Mesenchymal stem cell (in vitro differentiated cells and primary cell): Measurements from ENCODE around the gene PIWIL1.

Experiments
- DNase-seq: peaks from one replicate; pipeline ENCODE4 v3.0.0-alpha.2; 2013
- H2AFZ ChIP-seq: one replicate; pipeline ENCODE4 v1.6.1; 2013; ENCODE audit warnings: low read depth, mild to moderate bottlenecking, control low read depth, inconsistent platforms, low read length, moderate library complexity
- H2AK5ac ChIP-seq: 2 replicates; pipeline ENCODE4 v1.6.1; 2013; ENCODE audit warnings: low read length, moderate library complexity, mild to moderate bottlenecking, inconsistent platforms; ENCODE audit not compliant: severe bottlenecking
- H2BK120ac ChIP-seq: one replicate; pipeline ENCODE4 v1.6.1; 2013; ENCODE audit warnings: low read depth, mild to moderate bottlenecking, inconsistent platforms, low read length, moderate library complexity
- H2BK12ac ChIP-seq, 2 experiments: one replicate each; pipeline ENCODE4 v1.6.1; 2013; ENCODE audit warnings: inconsistent platforms in 2 of 2, low read length in 2 of 2, mild to moderate bottlenecking in 2 of 2, moderate library complexity in 2 of 2, control low read depth in 1 of 2
- H2BK15ac ChIP-seq: one replicate; pipeline ENCODE4 v1.6.1; 2013; ENCODE audit warnings: mild to moderate bottlenecking, low read depth, inconsistent platforms; ENCODE audit not compliant: poor library complexity, severe bottlenecking
- H2BK5ac ChIP-seq: 2 replicates; pipeline ENCODE4 v1.6.1; 2013; ENCODE audit warnings: low read depth, mild to moderate bottlenecking, low read length, control low read depth, inconsistent platforms; ENCODE audit not compliant: poor library complexity, severe bottlenecking
- H3K14ac ChIP-seq, 2 experiments: one replicate each; pipeline ENCODE4 v1.6.1; 2013; ENCODE audit warnings: inconsistent platforms in 2 of 2, low read length in 2 of 2, control low read depth in 1 of 2, mild to moderate bottlenecking in 1 of 2, moderate library complexity in 1 of 2
- H3K18ac ChIP-seq, 2 experiments: one replicate each; pipeline ENCODE4 v1.6.1; 2013; ENCODE audit warnings: inconsistent platforms in 2 of 2, low read length in 2 of 2, control low read depth in 1 of 2, low read depth in 1 of 2, mild to moderate bottlenecking in 1 of 2
- H3K23ac ChIP-seq, 2 experiments: one replicate each; pipeline ENCODE4 v1.6.1; 2013; ENCODE audit warnings: inconsistent platforms in 2 of 2, low read length in 2 of 2, mild to moderate bottlenecking in 2 of 2, moderate library complexity in 2 of 2, control low read depth in 1 of 2
- H3K27ac ChIP-seq: 2 replicates; pipeline ENCODE4 v1.5.1; 2013; ENCODE audit warnings: mild to moderate bottlenecking, moderate library complexity, low read length, control low read depth, inconsistent platforms; ENCODE audit not compliant: poor library complexity, severe bottlenecking
- H3K27me3 ChIP-seq, 2 experiments: 2 replicates each; pipeline versions ENCODE4 v1.6.1 to v1.7.0; 2013; ENCODE audit warnings: low read length in 2 of 2, mild to moderate bottlenecking in 2 of 2, moderate library complexity in 2 of 2, control low read depth in 1 of 2, inconsistent platforms in 1 of 2; ENCODE audit not compliant: control insufficient read depth in 1 of 2, insufficient read depth in 1 of 2
- H3K36me3 ChIP-seq, 2 experiments: 2 replicates each; pipeline versions ENCODE4 v1.6.1 to v1.7.0; 2013; ENCODE audit warnings: low read length in 2 of 2, control low read depth in 1 of 2, inconsistent platforms in 1 of 2, low read depth in 1 of 2, mild to moderate bottlenecking in 1 of 2; ENCODE audit not compliant: insufficient read depth in 2 of 2, control insufficient read depth in 1 of 2
- H3K4ac ChIP-seq, 2 experiments: one replicate each; pipeline ENCODE4 v1.6.1; 2013; ENCODE audit warnings: inconsistent platforms in 2 of 2, low read length in 2 of 2, mild to moderate bottlenecking in 2 of 2, moderate library complexity in 2 of 2, control low read depth in 1 of 2, low read depth in 1 of 2
- H3K4me1 ChIP-seq: 2 replicates; pipeline ENCODE4 v1.6.1; 2013; ENCODE audit warnings: low read depth, low read length, control low read depth; ENCODE audit not compliant: control insufficient read depth, insufficient read depth
- H3K4me2 ChIP-seq: 2 replicates; pipeline ENCODE4 v1.6.1; 2013; ENCODE audit warnings: low read length, mild to moderate bottlenecking, inconsistent platforms; ENCODE audit not compliant: poor library complexity, severe bottlenecking
- H3K4me3 ChIP-seq, 2 experiments: 2 replicates each; pipeline versions ENCODE4 v1.5.1 to v1.7.0; 2013; ENCODE audit warnings: low read length in 2 of 2, mild to moderate bottlenecking in 2 of 2, control low read depth in 1 of 2, low read depth in 1 of 2; ENCODE audit not compliant: insufficient read depth in 1 of 2
- H3K79me1 ChIP-seq: replicated peaks from 2 replicates; pipeline ENCODE4 v1.6.1; 2013; ENCODE audit warnings: mild to moderate bottlenecking, control low read depth, low read length, inconsistent platforms; ENCODE audit not compliant: poor library complexity, severe bottlenecking
- H3K9ac ChIP-seq: 2 replicates; pipeline ENCODE4 v1.7.0; 2013; ENCODE audit warnings: mild to moderate bottlenecking, low read length, moderate library complexity
- H3K9me3 ChIP-seq: 2 replicates; pipeline ENCODE4 v1.7.0; 2013; ENCODE audit warnings: mild to moderate bottlenecking, low read length; ENCODE audit not compliant: control insufficient read depth
- H4K8ac ChIP-seq: one replicate; pipeline ENCODE4 v1.6.1; 2013; ENCODE audit warnings: inconsistent platforms, mild to moderate bottlenecking, low read length, moderate library complexity
- H4K91ac ChIP-seq: one replicate; pipeline ENCODE4 v1.6.1; 2013; ENCODE audit warnings: mild to moderate bottlenecking, low read length, inconsistent platforms
- WGBS: methylation state at CpG from one replicate; pipeline ENCODE4 v1.1.7; 2013; ENCODE audit warnings: mixed read lengths; 5-methylcytosine and 5-hydroxymethylcytosine counted together

The PIWIL1 gene

GRCh38 chr12:130367003-130367402 lies 29.3 kb downstream of the PIWIL1 start:
- WGBS = 67% methylated on average over 1 of the region's 2 CpGs
- Histone ChIP-seq H3K27me3 (peaks cover 0 to 11% of the 10 kb centered on the region in 2 experiments), H3K14ac (no peak overlapping the region), H2BK12ac (no peak overlapping the region), H3K36me3 (no peaks in the 10 kb centered on the region), H3K4ac (no peak overlapping the region), H3K9ac (no peak overlapping the region), H2BK5ac (no peak overlapping the region), H3K18ac (no peak overlapping the region), H2BK120ac (no peak overlapping the region), H4K91ac (no peak overlapping the region), H2AFZ (no peak overlapping the region), H2BK15ac (no peak overlapping the region), H3K4me1 (no peaks in the 10 kb centered on the region), H3K27ac (no peak overlapping the region), H4K8ac (no peak overlapping the region), H2AK5ac (no peak overlapping the region), H3K4me2 (no peak overlapping the region), H3K9me3 (no peaks in the 10 kb centered on the region), H3K4me3 (no peak overlapping the region), H3K79me1 (no peaks in the 10 kb centered on the region), H3K23ac (no peak overlapping the region)
- DNase-seq = no peak

GRCh38 chr12:130367523-130367922 lies 29.8 kb downstream of the PIWIL1 start:
- no peak overlapping the region for H3K4me3 ChIP-seq
- no peaks in the 10 kb centered on the region for H3K79me1 ChIP-seq
- no peak overlapping the region for H3K18ac ChIP-seq
- no peak overlapping the region for H3K4me2 ChIP-seq
- H2BK120ac ChIP-seq = no peak overlapping the region
- H4K8ac ChIP-seq = no peak overlapping the region
- H4K91ac ChIP-seq = no peak overlapping the region
- WGBS = 91% methylated on average over 12 of the region's 13 CpGs
- H3K9me3 ChIP-seq = no peaks in the 10 kb centered on the region
- no peak overlapping the region for H3K9ac ChIP-seq
- DNase-seq = no peak
- H3K14ac ChIP-seq = no peak overlapping the region
- no peak overlapping the region for H3K27ac ChIP-seq
- no peak overlapping the region for H2BK15ac ChIP-seq
- H2AFZ ChIP-seq = no peak overlapping the region
- no peak overlapping the region for H2BK5ac ChIP-seq
- peaks cover 0 to 11% of the 10 kb centered on the region in 2 experiments for H3K27me3 ChIP-seq
- H2BK12ac ChIP-seq = no peak overlapping the region
- H2AK5ac ChIP-seq = no peak overlapping the region
- no peaks in the 10 kb centered on the region for H3K36me3 ChIP-seq
- H3K4me1 ChIP-seq = no peaks in the 10 kb centered on the region
- no peak overlapping the region for H3K23ac ChIP-seq
- no peak overlapping the region for H3K4ac ChIP-seq

- Histone ChIP-seq H4K8ac (no peak overlapping the region), H4K91ac (no peak overlapping the region), H3K4me2 (no peak overlapping the region), H3K36me3 (no peaks in the 10 kb centered on the region), H2AFZ (no peak overlapping the region), H2BK5ac (no peak overlapping the region), H3K9me3 (no peaks in the 10 kb centered on the region), H3K18ac (no peak overlapping the region), H3K4me1 (no peaks in the 10 kb centered on the region), H3K4ac (no peak overlapping the region), H3K4me3 (no peak overlapping the region), H2BK120ac (no peak overlapping the region), H3K23ac (no peak overlapping the region), H3K27ac (no peak overlapping the region), H3K27me3 (peaks cover 0 to 16% of the 10 kb centered on the region in 2 experiments), H3K14ac (no peak overlapping the region), H3K79me1 (no peaks in the 10 kb centered on the region), H3K9ac (no peak overlapping the region), H2AK5ac (no peak overlapping the region), H2BK15ac (no peak overlapping the region), H2BK12ac (no peak overlapping the region)
- no peak for DNase-seq
- 73% methylated on average over 3 of the region's 4 CpGs for WGBS
Measured at GRCh38 chr12:130369816-130370215, 32.1 kb downstream of the PIWIL1 start.

GRCh38 chr12:130371296-130371695 lies 33.6 kb downstream of the PIWIL1 start:
- Histone ChIP-seq H3K4ac (no peak overlapping the region), H3K4me3 (no peak overlapping the region), H2BK120ac (no peak overlapping the region), H3K23ac (no peak overlapping the region), H3K27ac (no peak overlapping the region), H2BK5ac (no peak overlapping the region), H3K27me3 (peaks cover 0 to 16% of the 10 kb centered on the region in 2 experiments), H3K79me1 (no peaks in the 10 kb centered on the region), H3K9me3 (no peaks in the 10 kb centered on the region), H3K9ac (no peak overlapping the region), H3K18ac (no peak overlapping the region), H2BK15ac (no peak overlapping the region), H2AFZ (no peak overlapping the region), H2AK5ac (no peak overlapping the region), H3K4me2 (no peak overlapping the region), H3K4me1 (no peaks in the 10 kb centered on the region), H4K91ac (no peak overlapping the region), H3K36me3 (no peaks in the 10 kb centered on the region), H2BK12ac (no peak overlapping the region), H4K8ac (no peak overlapping the region), H3K14ac (no peak overlapping the region)
- no peak for DNase-seq
- 32% methylated on average over 2 of the region's 5 CpGs for WGBS
